ENCODE results near the gene SPINT1.
A peak's percentile ranks its signal among the peaks of the same experiment; 100 is the strongest.
"Not testable (repeated sequence)": the region's sequence is repeated elsewhere in the genome, so short reads cannot be mapped to it uniquely, and the experiment has no call there.

SPINT1 gene

DNA sequence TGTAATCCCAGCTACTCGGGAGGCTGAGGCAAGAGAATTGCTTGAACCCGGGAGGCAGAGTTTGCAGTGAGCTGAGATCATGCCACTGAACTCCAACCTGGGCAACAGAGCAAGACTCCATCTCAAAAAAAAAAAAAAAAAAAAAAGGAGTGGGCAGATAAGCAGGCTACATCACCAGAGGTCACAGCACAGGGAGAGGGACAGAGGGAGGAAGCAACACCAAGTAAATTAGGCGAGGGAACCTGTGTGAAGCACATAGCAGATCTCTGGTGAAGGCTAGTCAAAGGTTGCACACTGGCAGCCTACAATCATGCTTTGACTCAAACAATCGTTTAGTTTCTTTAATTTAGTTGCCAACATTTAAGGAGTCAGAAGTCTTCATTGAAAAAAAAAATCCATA lies 17.3 kb downstream of the SPINT1 start:
- not testable (repeated sequence) for DNase-seq

DNA sequence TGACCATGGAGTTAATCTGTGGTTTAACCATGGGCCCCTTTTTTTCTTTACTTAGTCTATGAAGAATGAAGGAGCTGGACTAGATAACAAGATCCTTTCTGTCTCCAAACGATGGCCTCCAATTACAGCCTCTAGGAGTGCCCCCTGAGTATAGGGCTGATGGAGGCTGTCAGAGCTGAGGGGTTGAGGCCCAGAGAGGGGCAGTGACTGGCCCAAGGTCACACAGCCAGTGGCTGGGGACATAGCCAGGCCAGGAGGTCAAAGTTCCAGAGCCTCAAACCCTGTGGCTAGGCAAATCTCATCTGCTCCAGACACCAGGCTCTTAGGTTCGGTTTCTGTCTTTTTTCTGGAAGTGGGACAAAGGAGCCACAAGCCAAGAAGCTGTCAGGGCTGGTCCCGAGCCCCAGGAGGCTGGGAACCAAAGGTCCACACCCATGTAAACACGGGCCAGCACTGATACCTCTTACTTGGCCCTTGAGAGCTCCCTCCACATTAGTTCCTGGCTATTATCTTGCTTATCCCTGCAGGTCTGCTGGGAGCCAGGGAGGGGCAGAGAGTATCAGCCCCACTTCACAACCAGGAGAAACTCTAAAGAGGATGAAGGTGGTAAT lies 19.9 kb downstream of the SPINT1 start:
- DNase-seq, result no peak

DNA sequence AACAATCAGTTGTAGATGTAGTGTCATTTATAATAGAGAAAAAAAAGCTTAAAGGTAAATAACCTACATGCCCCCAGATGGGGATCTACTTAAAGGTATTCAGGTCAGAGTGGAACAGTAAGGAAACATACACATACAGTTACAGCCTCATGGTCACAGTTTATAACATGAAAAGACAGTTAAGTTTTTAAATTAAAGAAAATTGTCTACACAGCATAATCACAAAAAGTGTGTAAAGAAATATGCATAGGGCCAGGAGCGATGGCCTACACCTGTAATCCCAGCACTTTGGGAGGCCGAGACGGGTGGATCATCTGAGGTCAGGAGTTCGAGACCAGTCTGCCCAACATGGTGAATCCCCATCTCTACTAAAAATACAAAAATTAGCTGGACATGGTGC lies 23.4 kb downstream of the SPINT1 start:
- no peak for DNase-seq

DNA sequence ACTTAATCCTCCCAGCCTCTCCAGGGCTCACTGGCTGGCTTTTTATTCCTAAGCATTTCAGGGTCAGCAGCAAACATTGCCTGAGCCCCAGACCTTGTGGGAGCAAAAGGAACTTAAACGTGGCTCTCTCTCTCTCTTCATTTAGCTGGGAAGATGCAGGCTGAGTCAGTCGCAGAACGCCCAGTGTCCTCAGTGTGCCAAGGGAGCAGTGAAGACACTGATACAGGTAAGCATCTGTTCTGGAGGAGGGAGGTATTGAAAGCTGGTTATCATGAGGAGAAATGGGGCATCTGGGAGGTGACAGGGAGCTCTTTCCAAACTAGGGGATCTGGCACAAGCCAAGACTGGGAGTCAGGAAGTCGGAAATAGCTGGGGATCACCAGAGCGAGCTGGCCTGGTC lies 25.8 kb downstream of the SPINT1 start:
- DNase-seq, result no peak

DNA sequence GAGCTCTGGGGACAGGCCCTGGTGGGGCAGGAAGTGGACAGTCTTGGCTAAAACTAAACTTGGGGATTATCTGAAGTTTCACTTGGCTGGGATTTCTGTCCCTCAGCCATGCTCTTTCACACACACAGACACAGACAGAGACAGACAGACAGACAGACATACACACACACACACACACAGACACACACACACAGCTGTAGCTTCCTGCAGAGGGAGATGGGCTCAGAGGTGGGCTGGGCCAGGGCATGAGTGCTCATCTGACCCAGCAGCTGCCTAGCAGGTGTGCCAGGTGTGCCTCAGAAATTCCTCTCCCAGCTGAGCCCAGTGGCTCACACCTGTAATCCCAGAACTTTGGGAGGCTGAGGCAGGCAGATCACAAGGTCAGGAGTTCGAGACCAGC lies 26.9 kb downstream of the SPINT1 start:
- DNase-seq, result no peak

DNA sequence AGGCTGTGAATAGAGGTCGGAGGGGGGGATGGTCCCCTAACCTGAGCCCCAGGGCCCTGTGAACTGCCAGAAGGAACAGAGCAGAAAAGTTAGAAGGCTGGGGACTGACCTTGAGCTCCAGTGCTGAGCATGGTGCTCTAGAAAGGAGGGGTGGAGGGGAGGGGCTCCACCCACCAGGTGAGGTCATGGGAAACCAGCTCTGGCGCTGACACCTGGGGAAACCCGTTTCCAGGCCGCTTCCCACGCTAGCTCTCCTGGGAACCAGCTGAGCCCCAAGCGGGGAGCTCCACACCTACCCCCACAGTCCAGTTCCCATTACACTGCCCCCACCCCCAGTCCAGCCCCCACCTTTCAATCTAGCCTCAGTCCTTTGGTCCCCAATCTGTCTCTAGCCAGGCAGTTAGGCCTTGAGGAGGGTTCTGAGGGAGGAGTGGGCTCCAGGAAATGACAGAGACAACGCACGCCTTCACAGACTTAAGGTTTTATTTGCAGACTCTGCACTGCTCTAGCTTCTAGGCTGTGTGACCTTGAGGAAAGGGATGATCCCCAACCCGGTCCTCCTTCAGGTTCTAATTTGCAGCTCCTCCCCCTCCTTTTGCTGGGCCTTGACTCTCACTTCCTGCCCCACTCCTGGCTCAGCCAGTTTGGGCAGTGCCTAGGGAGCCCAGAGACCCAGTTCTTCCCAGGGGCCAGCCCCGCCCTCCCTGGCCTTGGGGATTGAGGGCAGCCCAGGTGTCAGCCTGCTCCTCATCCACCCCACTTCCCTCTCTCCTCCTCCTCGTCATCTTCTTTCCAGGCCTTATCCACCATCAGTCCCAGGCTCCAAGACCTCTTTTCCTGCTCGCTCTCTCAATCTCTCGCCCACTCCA lies 28.1 kb downstream of the SPINT1 start:
- no peak for DNase-seq

DNA sequence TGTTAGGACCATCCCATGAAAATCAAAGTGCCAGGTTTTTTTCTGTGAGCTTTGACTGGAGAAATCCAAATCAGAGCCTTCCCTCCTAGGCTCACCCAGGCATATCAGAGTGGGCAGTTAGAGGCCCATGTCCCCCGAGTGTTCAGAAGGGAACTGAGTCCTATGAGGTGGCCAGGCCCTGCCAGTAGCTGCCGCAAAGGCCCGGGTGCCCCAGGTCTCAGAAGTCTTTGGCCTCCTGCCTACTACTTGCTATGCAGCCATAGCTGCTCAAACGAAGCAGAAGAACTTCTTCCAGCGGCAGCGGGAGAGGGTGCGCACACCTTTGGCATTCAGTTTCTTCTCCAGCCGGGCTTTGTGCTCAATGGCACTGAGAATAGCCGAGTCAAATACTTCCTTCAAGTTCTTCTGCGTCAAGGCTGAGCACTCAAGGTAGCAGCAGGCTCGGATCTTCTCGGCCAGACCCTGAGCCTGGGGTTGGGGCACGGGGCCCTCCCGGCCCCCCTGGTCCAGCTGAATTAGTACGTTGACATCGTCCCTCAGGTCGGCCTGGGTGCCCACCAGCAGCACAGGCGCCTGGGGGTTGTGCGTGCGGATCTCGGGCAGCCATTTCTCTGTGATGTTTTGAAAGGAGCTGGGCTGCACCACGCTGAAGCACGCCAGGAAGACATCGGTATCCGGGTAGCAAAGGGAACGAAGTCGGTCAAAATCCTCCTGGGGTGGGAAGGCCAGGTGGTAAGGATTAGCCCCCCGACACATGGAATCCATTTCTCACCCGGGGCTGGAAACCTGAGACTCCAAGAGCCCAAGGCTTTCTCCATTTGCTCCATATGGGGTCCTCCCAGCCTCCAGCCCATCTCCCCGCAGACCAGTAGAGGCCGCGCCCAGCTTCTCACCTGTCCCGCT lies 29.2 kb downstream of the SPINT1 start:
- DNase-seq, result no peak

DNA sequence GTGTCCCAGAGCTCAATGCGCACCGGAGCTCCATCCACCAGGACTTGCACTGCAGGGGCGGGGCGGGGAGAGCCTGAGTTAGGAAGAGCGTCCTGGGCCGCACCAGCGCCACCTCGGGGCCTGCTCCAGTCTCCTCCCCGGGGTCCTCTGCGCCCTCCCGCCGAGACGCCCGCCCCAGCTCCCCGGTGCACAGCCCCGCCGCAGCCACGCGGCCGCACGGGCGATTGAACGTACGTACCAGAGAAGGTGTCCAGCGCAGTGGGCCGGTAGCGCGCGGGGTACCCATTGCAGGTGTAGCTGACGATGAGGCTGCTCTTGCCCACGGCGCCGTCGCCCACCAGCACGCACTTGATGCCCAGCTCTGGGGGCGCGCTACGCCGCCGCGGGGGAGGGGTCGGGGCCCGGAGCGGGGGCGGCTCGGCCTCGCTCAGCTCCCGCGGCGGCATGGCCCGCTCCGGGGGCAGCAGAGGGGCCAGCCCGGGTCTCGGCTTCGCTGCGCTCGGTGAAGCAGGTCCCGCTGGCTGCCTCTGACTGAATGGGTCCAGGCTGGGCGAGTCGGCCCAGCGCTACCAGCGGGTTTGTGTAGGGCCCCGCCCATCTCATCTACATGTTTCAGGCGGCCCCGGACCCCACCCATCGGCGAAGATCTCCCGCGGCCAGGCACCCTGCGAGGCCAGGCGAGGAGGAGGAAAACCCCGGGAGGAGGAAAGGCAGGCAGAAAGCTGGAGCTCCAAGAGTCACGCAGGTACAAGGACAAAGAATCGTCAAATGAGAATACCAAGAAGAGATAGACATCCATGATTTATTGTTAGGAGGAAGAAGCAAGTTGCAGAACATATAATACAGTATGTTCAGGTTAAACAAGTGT lies 30.1 kb downstream of the SPINT1 start, which contains the start of gene RHOV:
Gene RHOV, minus strand, starts transcription at position 541 of the 868 bp plus-strand sequence. Its CDS starts 95 bp downstream, at position 446.
- peak; percentile 53 for DNase-seq

DNA sequence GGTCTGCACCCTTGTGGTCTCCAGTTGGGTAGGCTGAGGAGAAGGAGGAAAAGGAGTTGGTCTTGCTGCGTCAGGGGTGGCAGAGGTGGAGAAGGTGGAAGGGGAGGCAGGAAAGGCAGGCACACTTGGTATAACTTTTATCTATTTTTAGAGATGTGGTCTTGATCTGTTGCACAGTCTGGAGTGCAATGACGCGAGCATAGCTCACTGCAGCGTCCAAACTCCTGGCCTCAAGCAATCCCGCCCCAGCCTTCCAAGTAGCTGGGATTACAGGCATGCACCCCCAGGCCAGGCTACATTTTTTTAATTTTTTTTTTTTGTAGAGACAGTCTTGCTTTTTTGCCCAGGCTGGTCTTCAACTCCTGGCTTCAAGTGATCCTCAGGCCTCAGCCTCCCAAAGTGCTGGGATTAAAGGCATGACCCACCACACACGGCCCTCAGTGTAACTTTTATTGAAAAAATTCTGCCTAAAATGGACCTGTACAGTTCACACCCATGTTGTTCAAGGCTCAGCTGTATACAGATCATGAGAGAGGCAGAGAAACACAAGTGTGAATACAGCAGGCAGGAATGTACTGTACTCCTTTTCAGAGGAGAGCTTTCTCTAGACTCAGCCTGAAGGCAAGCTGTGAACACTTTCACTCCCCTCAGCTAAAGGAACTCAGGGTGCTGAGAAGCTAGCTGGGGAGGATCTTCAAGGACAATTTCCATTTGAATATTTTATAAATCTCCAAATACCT lies 32.3 kb downstream of the SPINT1 start:
- no peak for DNase-seq

DNA sequence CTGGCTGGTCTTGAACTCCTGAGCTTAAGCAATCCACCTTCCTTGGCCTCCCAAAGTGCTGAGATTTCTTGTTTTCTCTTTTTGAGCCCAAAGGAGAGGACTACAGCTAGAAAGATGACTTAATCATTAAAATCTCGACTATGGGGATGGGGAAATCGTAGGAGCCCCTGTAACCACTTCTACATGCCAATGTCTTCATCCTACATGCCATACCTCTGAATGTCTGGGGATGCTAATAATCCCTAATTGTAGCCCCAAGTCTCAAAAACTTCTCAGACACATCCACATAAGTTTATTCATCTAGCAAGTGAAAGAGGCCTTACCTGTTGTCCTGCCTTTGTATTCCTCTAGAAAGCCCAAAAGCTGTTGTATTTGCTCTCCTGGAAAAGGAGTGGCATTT lies 33.8 kb downstream of the SPINT1 start:
- DNase-seq, result no peak

DNA sequence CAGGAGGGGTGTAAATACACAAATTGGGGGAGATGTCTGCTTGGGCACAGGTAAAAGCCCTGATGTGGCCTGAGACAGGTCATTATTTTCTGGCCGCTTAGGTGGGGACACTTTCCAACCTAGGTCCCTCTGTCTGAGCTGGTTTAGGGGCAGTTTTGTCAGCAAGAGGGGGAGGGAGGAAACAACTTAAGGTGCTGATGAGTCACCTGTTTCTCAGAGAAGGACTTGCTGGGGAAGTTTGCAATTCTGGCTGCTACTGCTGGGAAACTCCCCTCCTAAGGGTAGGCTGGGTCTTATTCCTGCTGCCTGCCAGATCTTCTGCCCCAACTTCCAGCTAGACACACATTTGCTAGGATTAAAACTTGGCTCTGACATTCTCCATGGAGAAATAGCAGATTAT lies 34.9 kb downstream of the SPINT1 start:
- DNase-seq, result peak; percentile 39

DNA sequence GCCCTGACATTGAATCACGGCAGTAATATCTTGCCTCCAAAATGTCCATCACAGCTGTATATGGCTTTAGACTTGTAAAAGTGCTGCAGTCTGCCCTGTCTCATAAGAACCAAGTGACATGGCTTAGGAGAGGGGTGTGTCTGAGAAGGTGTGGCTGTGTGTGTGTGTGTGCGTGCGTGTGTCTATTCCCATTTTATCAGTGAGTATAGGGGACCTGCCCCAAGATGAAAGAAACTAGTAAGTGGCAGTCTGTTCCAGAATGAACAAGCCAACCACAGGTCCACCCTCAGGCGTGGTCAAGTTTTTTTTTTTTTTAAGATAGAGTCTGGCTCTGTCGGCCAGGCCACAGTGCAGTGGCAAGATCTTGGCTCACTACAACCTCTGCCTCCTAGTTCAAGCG lies 35.8 kb downstream of the SPINT1 start:
- DNase-seq, result no peak

DNA sequence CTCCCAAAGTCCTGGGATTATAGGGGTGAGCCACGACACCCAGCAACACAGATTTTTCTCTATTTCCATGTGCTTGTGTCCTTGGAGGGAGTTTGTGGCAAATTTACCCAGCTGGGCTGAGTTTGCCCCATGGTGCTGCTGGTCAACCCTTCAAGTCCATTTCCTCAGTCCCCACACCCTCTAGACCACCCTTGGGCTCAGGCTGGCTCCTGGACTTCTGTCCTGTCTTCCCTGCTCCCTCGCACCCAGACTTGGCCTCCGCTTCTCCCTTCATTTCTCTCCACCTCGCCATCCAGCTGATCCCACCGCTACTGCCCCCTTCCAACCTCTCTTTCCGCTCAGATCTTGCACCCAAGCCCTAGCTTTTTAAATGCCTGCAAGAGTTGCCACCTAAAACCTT lies 37.5 kb downstream of the SPINT1 start:
- DNase-seq, result no peak

DNA sequence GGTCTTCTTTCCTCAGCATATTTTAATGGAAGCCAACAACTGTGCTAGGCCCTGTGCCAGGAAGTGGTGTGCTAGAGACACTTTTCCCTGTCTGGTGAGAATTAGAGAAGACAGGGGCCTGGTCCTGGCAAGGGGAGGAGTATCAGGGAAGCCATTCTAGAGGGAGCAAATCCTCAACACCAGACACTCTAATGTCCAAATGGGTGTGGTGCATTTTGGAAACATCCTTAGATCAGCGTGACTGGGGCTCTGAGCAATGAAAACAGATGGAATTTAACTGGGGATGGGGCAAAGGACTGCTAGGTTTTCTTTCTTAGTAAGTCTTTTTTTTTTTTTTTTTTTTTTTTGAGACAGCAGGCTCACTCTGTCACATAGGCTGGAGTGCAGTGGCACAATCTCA lies 42.7 kb downstream of the SPINT1 start:
- DNase-seq, result no peak

DNA sequence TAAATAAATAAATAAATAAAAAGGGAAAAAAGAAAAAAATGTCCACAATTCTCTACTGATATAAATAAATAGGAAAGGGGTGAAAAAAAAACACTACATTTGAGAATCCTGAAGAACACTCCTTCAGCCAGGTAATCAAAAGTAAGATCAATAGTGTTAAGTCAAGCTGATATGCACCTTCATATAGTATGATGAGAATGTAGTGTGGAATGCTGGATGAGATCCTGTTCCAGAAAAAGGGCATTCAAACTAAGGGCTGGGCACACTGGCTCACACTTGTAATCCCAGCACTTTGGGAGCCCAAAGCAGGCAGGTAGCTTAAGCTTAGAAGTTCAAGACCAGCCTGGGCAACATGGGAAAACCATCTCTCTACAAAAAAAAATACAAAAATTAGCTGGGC lies 45.3 kb downstream of the SPINT1 start:
- DNase-seq, result no peak

DNA sequence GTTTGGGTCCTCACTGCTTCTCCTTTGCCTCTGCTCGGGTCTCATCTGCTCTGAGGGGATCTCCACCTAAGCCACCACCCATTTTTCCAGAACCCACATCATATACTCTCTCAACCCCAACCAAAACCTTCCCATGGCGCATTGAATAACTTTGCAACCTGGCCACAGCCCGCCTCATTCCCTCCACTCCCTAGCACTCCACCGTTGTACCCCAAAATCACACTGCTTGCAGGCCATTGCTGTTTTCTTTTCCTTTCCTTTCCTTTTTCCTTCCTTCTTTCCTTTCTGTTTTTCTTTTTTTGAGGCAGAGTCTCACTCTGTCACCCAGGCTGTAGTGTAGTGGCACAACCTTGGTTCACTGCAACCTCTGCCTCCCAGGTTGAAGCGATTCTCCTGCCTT lies 47.3 kb downstream of the SPINT1 start:
- DNase-seq, result no peak

DNA sequence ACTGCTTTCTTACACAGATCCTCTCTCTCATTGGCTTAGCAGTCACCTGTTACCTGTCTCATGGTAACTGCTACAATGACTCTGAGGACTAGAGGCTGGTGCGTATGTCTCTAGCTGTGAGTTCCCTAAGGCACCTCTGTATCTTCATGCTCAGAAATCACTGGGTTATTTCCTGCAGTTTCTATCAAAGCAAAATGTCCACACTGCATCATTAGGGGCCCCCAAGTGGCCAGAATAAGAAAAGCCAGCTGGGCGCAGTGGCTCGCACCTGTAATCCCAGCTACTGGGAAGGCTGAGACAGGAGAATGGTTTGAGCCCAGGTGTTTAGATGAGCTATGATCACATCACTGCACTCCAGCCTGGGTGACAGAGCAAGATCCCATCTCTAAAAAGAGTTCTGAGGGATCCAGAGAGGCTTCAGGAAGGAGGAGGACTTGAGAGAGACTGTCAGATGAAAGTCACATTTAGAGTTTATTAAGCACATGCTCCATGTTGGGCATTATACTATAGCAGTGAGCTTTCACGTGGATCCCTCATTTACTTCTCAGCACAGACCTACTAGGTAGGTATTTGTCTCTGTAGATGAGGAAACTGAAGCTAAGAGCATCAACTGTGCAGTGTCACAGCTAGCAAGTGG lies 48.1 kb downstream of the SPINT1 start:
- no peak for DNase-seq

DNA sequence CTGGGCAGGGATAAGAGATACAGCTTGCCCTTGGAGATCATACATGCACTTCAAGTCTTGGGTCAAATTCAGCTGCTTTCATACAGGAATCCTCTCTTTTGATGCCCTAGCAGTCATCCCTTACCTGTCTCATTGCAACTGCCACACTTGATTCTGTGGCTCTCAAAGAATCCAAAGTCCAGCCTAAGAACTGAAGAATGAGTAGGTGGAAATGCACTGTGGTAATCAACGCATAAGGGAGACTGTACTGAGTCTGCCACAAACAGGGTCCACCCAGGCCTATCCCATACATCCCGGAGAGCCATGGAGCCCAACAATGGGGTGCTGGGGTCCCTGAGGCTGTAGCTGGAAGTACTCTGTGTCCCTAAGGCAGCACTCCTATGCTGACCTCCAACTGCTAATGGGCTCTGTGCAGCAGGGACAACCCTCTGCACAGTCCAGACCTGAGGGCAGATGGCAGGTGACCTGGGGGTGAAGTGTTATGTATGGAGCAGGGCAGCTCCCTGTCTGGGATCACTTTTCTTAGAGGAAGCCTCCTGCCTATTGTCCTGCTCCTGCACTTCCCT lies 48.7 kb downstream of the SPINT1 start:
- no peak for DNase-seq

DNA sequence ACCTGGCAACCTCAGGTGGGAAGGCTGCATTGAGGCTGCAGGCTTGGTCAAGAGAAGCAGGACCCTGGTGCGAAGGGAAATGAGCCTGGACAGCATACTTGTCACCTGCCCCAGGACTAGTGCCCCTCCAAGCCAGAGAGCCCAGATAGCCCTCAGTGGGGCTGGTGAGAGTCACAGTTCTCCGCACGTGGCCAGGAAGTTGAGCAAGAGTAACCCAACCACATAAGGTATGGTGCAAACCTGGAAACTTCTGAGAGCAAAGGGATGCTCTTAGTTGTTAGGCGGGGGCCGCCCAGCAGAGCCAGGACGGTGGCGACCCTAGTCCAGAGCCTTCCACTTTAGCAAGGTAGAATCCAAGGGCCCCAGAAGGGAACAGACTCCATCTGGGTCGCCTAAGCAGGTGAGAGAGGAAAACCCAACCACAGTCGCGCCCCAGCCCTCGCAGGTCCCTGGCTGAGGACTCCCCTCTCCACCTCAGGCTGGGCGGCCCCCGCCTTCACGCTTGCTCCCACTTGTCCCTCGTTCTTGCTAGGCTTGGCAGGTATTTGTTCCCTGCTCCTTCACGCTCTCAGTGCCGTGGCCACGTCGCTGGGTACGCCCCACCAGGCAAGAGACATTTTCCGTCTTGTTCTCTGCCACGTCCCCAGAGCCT lies 49.3 kb downstream of the SPINT1 start:
- DNase-seq, result no peak

Data from activated naive CD4-positive, alpha-beta T cell treated with anti-CD3 and anti-CD28 coated beads, Interleukin-2, amount 50 U/mL, for 16 hours (primary cell).